ENCODE measurements around the gene TTC13. TPM values are rescaled to one million over a fixed set of nuclear protein-coding genes. Genes with fewer than 3 reads are reported as not detected.

TTC13 gene
- total RNA-seq, 1 experiment from 2014 or later, result 30.1 TPM

GRCh38 chr1:230965535-230965934 is 13.1 kb downstream of the TTC13 start:
- no peak for DNase-seq (ENCODE audit: low spot score)
- Histone ChIP-seq H3K36me3 (ENCODE audit: insufficient read depth, low read length, poor library complexity, severe bottlenecking) (no peaks in the 10 kb centered on the region), H3K4me3 (ENCODE audit: low read depth, low read length, poor library complexity, severe bottlenecking) (no peak overlapping the region), H3K27ac (ENCODE audit: low read depth, low read length, poor library complexity, severe bottlenecking) (no peak overlapping the region), H3K27me3 (replicated peaks; ENCODE audit: insufficient read depth, low read depth, low read length, poor library complexity) (no peaks in the 10 kb centered on the region), H3K4me1 (ENCODE audit: insufficient read depth, low read length, poor library complexity, severe bottlenecking) (no peaks in the 10 kb centered on the region), H3K9me3 (ENCODE audit: low read depth, low read length, poor library complexity, severe bottlenecking) (no peaks in the 10 kb centered on the region)
- no TSS peak for BruUV-seq (replicated peaks)
- TF ChIP-seq CTCF (conservative IDR thresholded peaks at IDR 0.05; ENCODE audit: low read depth, low read length), result no peak
- no peak for TF ChIP-seq EZH2 (IDR thresholded peaks at IDR 0.05; ENCODE audit: borderline replicate concordance, low read depth, low read length, poor library complexity, severe bottlenecking)
- intact Hi-C loops (cut with micrococcal nuclease; ENCODE audit: unreplicated experiment), result no loop called here
- CTCF ChIA-PET, result no interaction called here
- POLR2A ChIA-PET (ENCODE audit: low non-redundant PET), result no interaction called here

GRCh38 chr1:230964896-230965295 is 13.8 kb downstream of the TTC13 start:
- Histone ChIP-seq H3K9me3 (ENCODE audit: low read depth, low read length, poor library complexity, severe bottlenecking) (no peaks in the 10 kb centered on the region), H3K27ac (ENCODE audit: low read depth, low read length, poor library complexity, severe bottlenecking) (no peak overlapping the region), H3K4me1 (ENCODE audit: insufficient read depth, low read length, poor library complexity, severe bottlenecking) (no peaks in the 10 kb centered on the region), H3K27me3 (replicated peaks; ENCODE audit: insufficient read depth, low read depth, low read length, poor library complexity) (no peaks in the 10 kb centered on the region), H3K4me3 (ENCODE audit: low read depth, low read length, poor library complexity, severe bottlenecking) (no peak overlapping the region), H3K36me3 (ENCODE audit: insufficient read depth, low read length, poor library complexity, severe bottlenecking) (no peaks in the 10 kb centered on the region)
- CTCF ChIA-PET, result no interaction called here
- intact Hi-C loops (cut with micrococcal nuclease; ENCODE audit: unreplicated experiment), result no loop called here
- DNase-seq (ENCODE audit: low spot score), result no peak
- BruUV-seq (replicated peaks), result no TSS peak
- no peak for TF ChIP-seq EZH2 (IDR thresholded peaks at IDR 0.05; ENCODE audit: borderline replicate concordance, low read depth, low read length, poor library complexity, severe bottlenecking)
- TF ChIP-seq CTCF (conservative IDR thresholded peaks at IDR 0.05; ENCODE audit: low read depth, low read length), result no peak
- POLR2A ChIA-PET (ENCODE audit: low non-redundant PET), result no interaction called here

- H3K36me3 ChIP-seq (ENCODE audit: insufficient read depth, low read length, poor library complexity, severe bottlenecking), result peaks cover 3% of the 10 kb centered on the region
- H3K27me3 ChIP-seq (replicated peaks; ENCODE audit: insufficient read depth, low read depth, low read length, poor library complexity), result no peaks in the 10 kb centered on the region
- no TSS peak for BruUV-seq (replicated peaks)
- no peaks in the 10 kb centered on the region for H3K4me1 ChIP-seq (ENCODE audit: insufficient read depth, low read length, poor library complexity, severe bottlenecking)
- ChIA-PET CTCF (no interaction called here), POLR2A (ENCODE audit: low non-redundant PET) (interaction anchor here (0.6 kb wide), 1 partner anchor 199 kb away, joined by 3 read pairs; no protein-coding TSS in a partner anchor)
- H3K27ac ChIP-seq (ENCODE audit: low read depth, low read length, poor library complexity, severe bottlenecking), result no peak overlapping the region
- no peak overlapping the region for H3K4me3 ChIP-seq (ENCODE audit: low read depth, low read length, poor library complexity, severe bottlenecking)
- no peaks in the 10 kb centered on the region for H3K9me3 ChIP-seq (ENCODE audit: low read depth, low read length, poor library complexity, severe bottlenecking)
- no peak for DNase-seq (ENCODE audit: low spot score)
- intact Hi-C loops (cut with micrococcal nuclease; ENCODE audit: unreplicated experiment), result no loop called here
- TF ChIP-seq EZH2 (IDR thresholded peaks at IDR 0.05; ENCODE audit: borderline replicate concordance, low read depth, low read length, poor library complexity, severe bottlenecking), result no peak
- no peak for TF ChIP-seq CTCF (conservative IDR thresholded peaks at IDR 0.05; ENCODE audit: low read depth, low read length)
These were observed 20.3 kb downstream of the TTC13 start for GRCh38 chr1:230958370-230958769.
